ENCODE data around the gene ARF1. TPM values are rescaled to one million over a fixed set of nuclear protein-coding genes. Genes with fewer than 3 reads are reported as not detected.
A peak's percentile ranks its signal among the peaks of the same experiment; 100 is the strongest.

ARF1 gene
- total RNA-seq (ENCODE audit: unreplicated experiment) = 393 TPM
- long read RNA-seq, transcript ARF1-210 (5 exons, 597 nt) = minor isoform, 28 of 568 reads
- long read RNA-seq, transcript ARF1-213 (5 exons, 1,972 nt) = minor isoform, 20 of 568 reads
- long read RNA-seq, transcript ARF1-202 (5 exons, 678 nt) = minor isoform, 22 of 568 reads
- long read RNA-seq, transcript ARF1-201 (5 exons, 1,888 nt) = major isoform, 437 of 568 reads
- long read RNA-seq, partial matches to known transcripts = 30 of 568 reads
- long read RNA-seq, other reads (novel, unspliced or antisense) = 21 of 568 reads

DNA sequence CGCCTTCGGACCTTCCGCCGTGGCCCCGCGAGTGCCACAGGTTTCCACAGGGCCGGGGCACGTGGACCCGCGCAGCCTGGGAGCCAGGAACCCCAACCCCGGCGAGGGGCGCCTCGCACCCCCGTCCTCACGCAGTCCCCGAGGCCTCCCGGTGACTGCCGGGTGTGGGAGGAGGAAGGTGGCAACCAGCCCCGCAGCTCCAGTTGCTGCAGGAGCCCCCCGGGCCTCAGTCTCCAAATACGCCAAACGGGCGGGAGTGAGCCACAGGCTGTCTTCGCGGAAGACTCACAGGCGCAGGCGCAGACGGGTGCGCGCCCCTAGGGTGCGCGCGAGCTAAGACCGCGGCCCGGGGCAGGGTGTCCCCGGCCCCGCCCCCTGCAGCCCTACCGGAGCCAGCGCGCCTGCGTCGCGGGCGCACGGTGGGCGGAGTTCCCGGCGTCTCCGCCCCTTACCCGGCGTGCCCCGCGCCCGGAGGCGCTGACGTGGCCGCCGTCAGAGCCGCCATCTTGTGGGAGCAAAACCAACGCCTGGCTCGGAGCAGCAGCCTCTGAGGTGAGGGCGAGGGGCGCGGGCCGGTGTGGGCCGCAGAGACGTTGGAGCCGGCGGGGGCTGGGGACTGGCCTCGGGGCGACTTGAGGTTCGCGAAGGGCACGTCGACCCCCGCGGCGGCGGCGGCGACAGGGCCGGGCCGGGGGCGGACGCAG, at the start of gene ARF1:
ARF1 (plus strand) TSS at position 495 of the 704 bp plus-strand sequence. CDS start 14,407 bp downstream, outside the sequence.
- Mint-ChIP-seq H3K9me3 (ENCODE audit: unreplicated experiment) (no peaks in the 10 kb centered on the region), H3K4me1 (ENCODE audit: unreplicated experiment) (peaks cover 50% of the 10 kb centered on the region), H3K27me3 (ENCODE audit: unreplicated experiment) (peaks cover 22% of the 10 kb centered on the region), H3K4me3 (ENCODE audit: unreplicated experiment) (peak within 1 kb of the TSS; percentile 98), H3K36me3 (ENCODE audit: low read depth, unreplicated experiment) (peaks cover 9% of the 10 kb centered on the region), H3K27ac (ENCODE audit: unreplicated experiment) (peak within 1 kb of the TSS; percentile 98)
- TF ChIP-seq, protein P1, sequence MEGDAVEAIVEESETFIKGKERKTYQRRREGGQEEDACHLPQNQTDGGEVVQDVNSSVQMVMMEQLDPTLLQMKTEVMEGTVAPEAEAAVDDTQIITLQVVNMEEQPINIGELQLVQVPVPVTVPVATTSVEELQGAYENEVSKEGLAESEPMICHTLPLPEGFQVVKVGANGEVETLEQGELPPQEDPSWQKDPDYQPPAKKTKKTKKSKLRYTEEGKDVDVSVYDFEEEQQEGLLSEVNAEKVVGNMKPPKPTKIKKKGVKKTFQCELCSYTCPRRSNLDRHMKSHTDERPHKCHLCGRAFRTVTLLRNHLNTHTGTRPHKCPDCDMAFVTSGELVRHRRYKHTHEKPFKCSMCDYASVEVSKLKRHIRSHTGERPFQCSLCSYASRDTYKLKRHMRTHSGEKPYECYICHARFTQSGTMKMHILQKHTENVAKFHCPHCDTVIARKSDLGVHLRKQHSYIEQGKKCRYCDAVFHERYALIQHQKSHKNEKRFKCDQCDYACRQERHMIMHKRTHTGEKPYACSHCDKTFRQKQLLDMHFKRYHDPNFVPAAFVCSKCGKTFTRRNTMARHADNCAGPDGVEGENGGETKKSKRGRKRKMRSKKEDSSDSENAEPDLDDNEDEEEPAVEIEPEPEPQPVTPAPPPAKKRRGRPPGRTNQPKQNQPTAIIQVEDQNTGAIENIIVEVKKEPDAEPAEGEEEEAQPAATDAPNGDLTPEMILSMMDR (IDR thresholded peaks at IDR 0.05; ENCODE audit: unreplicated experiment) = no peak
- peak; percentile 97 for DNase-seq (ENCODE audit: low spot score)

DNA sequence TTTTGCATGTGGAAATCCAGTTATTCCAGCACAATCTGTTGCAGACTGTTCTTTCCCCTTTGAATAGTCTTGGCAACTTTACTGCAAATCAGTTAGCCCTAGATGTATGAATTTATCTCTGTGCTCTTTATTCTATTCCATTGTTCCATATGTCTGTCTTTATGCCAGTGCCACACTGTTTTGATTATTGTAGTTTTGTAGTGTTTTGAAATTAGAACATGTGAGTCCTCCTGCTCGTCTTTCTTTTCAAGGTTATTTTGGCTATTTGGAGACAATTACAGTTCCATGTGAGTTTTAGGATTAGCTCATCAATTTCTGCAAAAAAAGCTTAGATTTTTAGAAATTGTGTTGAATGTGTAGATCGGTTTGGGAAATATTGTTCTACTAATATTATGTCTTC, 49.1 kb upstream of the ARF1 start:
- Mint-ChIP-seq H3K27ac (ENCODE audit: unreplicated experiment) (no peak overlapping the region), H3K4me3 (ENCODE audit: unreplicated experiment) (no peak overlapping the region), H3K9me3 (ENCODE audit: unreplicated experiment) (no peaks in the 10 kb centered on the region), H3K4me1 (ENCODE audit: unreplicated experiment) (no peaks in the 10 kb centered on the region), H3K36me3 (ENCODE audit: low read depth, unreplicated experiment) (no peaks in the 10 kb centered on the region), H3K27me3 (ENCODE audit: unreplicated experiment) (peaks cover 4% of the 10 kb centered on the region)
- no peak for DNase-seq (ENCODE audit: low spot score)
- TF ChIP-seq, protein P1 (IDR thresholded peaks at IDR 0.05; ENCODE audit: unreplicated experiment) = no peak

DNA sequence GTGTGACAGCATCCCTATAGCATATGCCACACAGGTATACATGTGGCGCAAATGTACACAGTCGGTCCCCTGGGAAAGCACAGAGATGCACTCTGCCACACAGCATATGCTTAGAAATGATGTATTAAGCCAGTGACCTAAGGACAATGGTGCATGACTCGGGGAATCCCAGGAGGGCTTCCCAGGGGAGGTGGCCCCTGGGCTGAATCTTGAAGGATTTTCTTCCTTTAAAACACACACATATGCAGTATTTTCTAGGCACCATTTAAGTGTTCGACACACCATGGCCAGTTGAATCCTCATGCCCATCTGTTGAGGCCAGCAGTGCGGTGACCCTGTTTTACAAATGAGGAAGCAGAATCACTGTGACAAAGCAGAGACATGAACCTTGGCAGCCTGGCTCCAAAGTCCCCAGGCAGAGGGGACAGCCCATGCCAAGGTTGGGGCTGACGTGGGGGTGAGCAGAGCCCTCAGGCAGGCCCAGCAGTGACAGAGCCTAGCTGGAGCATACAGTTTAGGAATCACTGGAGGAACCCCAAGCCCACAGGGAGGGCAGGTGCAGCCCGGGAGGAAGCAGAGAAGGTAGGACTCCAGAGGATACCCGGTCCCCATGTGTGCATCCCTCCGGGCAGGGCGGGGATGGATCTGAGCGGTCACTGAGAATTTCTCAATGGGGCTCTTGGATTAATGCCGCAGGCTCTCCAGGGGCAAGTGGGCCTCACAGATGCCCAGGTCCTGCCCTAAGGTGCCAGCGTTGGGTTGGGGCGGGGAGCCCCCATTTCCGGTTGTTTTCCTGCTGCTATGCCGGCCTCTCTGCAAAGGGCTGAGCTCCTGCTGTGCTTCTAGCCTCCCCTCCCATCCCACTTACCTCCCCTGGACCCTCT, 47.3 kb upstream of the ARF1 start:
- Mint-ChIP-seq H3K4me1 (ENCODE audit: unreplicated experiment) (no peaks in the 10 kb centered on the region), H3K9me3 (ENCODE audit: unreplicated experiment) (no peaks in the 10 kb centered on the region), H3K36me3 (ENCODE audit: low read depth, unreplicated experiment) (no peaks in the 10 kb centered on the region), H3K27ac (ENCODE audit: unreplicated experiment) (no peak overlapping the region), H3K4me3 (ENCODE audit: unreplicated experiment) (no peak overlapping the region), H3K27me3 (ENCODE audit: unreplicated experiment) (peaks cover 7% of the 10 kb centered on the region)
- DNase-seq (ENCODE audit: low spot score) = no peak
- TF ChIP-seq, protein P1 (IDR thresholded peaks at IDR 0.05; ENCODE audit: unreplicated experiment) = no peak

DNA sequence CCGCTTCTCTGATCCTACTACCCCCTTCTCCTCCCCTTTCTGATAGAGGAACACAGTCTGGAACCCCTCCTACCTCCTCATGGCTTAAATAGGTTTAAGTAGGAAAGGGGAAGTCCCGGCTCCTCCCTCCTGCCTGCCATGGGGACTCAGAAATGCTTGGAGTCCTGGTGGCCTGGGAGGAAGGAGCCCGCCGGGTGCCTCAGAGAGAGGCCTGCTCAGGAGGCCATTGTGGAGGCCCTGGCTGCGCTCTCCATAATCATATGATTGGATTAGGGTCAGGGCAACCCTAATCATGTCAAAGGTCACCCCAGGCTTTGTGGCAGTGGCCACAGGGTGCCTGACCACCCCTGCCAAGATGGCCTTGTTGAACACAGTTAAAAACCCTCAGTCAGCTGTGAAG, 46.7 kb upstream of the ARF1 start:
- no peak overlapping the region for H3K4me3 Mint-ChIP-seq (ENCODE audit: unreplicated experiment)
- TF ChIP-seq, protein P1 (IDR thresholded peaks at IDR 0.05; ENCODE audit: unreplicated experiment) = no peak
- no peaks in the 10 kb centered on the region for H3K9me3 Mint-ChIP-seq (ENCODE audit: unreplicated experiment)
- peaks cover 11% of the 10 kb centered on the region for H3K27me3 Mint-ChIP-seq (ENCODE audit: unreplicated experiment)
- no peaks in the 10 kb centered on the region for H3K36me3 Mint-ChIP-seq (ENCODE audit: low read depth, unreplicated experiment)
- DNase-seq (ENCODE audit: low spot score) = no peak
- no peak overlapping the region for H3K27ac Mint-ChIP-seq (ENCODE audit: unreplicated experiment)
- no peaks in the 10 kb centered on the region for H3K4me1 Mint-ChIP-seq (ENCODE audit: unreplicated experiment)

All from endothelial cell (in vitro differentiated cells).